Neutrophil (primary cell): ENCODE results near the gene SLC35G1.

ENCODE experiments used
- H3K27ac ChIP-seq: fragments of 200-600 bp; sonication (generic); 2 replicates; pipeline ENCODE4 v1.5.1; 2016; ENCODE audit warnings: mild to moderate bottlenecking, moderate library complexity
- H3K27me3 ChIP-seq: fragments of 200-600 bp; sonication (generic); 2 replicates; pipeline ENCODE4 v1.6.0; 2016; ENCODE audit warnings: mild to moderate bottlenecking
- H3K36me3 ChIP-seq: fragments of 200-600 bp; sonication (generic); 2 replicates; pipeline ENCODE4 v1.5.1; 2017
- H3K4me1 ChIP-seq, 2 experiments: fragments of 200-600 bp in 1 of 2; sonication (generic) in 1 of 2; 1 replicate in 1 of 2; 2 replicates in 1 of 2; pipeline versions ENCODE4 v1.5.1 to v1.6.1; 2013 to 2016; ENCODE audit warnings: low read depth in 1 of 2, low read length in 1 of 2, mild to moderate bottlenecking in 1 of 2, moderate library complexity in 1 of 2; ENCODE audit not compliant: control insufficient read depth in 1 of 2, insufficient read depth in 1 of 2
- H3K4me3 ChIP-seq, 2 experiments: fragments of 200-600 bp in 1 of 2; sonication (generic) in 1 of 2; 1 replicate in 1 of 2; 2 replicates in 1 of 2; pipeline ENCODE4 v1.5.1; 2013 to 2016; ENCODE audit warnings: low read depth in 1 of 2, low read length in 1 of 2, mild to moderate bottlenecking in 1 of 2, moderate library complexity in 1 of 2
- H3K9me3 ChIP-seq: fragments of 200-600 bp; sonication (generic); 2 replicates; pipeline ENCODE4 v1.5.1; 2016
- CTCF ChIP-seq: fragments of 200-600 bp; sonication (generic); IDR thresholded peaks from 2 replicates; pipeline ENCODE4 v1.5.1; 2016; ENCODE audit warnings: antibody characterized with exemption

Gene SLC35G1

GRCh38 chr10:93861825-93862224 is 32.0 kb upstream of the SLC35G1 start:
- no peaks in the 10 kb centered on the region for H3K9me3 ChIP-seq
- H3K27ac ChIP-seq: no peak overlapping the region
- H3K4me1 ChIP-seq: no peaks in the 10 kb centered on the region
- H3K36me3 ChIP-seq: no peaks in the 10 kb centered on the region
- TF ChIP-seq CTCF: no peak
- no peak overlapping the region for H3K4me3 ChIP-seq
- H3K27me3 ChIP-seq: no peaks in the 10 kb centered on the region

- Histone ChIP-seq H3K36me3 (no peaks in the 10 kb centered on the region), H3K27ac (no peak overlapping the region), H3K27me3 (no peaks in the 10 kb centered on the region), H3K9me3 (no peaks in the 10 kb centered on the region), H3K4me3 (no peak overlapping the region), H3K4me1 (no peaks in the 10 kb centered on the region)
- no peak for TF ChIP-seq CTCF
Observed at GRCh38 chr10:93865794-93866425, 27.9 kb upstream of the SLC35G1 start.

GRCh38 chr10:93867525-93867924 is 26.3 kb upstream of the SLC35G1 start:
- Histone ChIP-seq H3K27me3 (peaks cover 2% of the 10 kb centered on the region), H3K27ac (no peak overlapping the region), H3K36me3 (no peaks in the 10 kb centered on the region), H3K9me3 (no peaks in the 10 kb centered on the region), H3K4me3 (no peak overlapping the region), H3K4me1 (no peaks in the 10 kb centered on the region)
- no peak for TF ChIP-seq CTCF

- Histone ChIP-seq H3K27ac (no peak overlapping the region), H3K4me1 (no peaks in the 10 kb centered on the region), H3K27me3 (peaks cover 15% of the 10 kb centered on the region), H3K36me3 (no peaks in the 10 kb centered on the region), H3K9me3 (no peaks in the 10 kb centered on the region), H3K4me3 (no peak overlapping the region)
- no peak for TF ChIP-seq CTCF
Observed at GRCh38 chr10:93871671-93872204, 22.0 kb upstream of the SLC35G1 start.

DNA sequence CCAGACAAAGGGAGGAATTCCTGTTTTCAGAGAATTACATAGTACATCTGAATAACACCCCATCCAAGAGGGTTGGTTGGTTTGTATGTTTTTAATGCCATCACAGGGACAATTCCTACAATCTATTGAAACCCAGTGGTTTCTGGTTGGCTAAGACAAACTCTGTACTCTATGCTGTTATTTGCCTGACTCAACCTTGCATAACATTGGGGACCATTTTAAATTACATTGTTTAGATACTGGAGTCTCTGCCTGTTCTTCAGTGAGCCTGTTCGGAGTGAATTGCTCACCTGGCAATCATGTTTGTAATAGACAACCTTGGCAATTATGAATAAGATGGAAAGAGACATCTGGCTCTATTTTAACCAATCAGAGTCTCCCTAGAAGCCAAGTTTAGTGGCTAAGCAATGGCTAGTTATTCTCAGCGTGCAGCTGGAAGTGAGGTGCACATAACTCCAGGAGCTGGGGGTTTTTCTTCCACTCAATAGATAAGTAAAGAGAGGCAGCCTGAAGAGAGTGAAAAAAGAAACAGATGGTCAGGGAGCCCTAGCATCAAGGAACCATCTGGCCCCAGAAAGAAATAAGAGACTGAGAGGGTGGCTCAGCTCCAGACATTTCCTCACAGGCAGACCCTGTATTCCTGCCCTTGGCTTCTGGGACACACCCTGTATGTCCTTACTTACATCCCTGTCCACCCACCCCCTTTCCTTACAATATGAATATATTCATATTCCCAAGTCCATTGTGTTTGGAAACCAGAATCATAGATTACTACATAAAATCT is 21.2 kb upstream of the SLC35G1 start:
- H3K27ac ChIP-seq: no peak overlapping the region

More for the DNA sequence above, 21.2 kb upstream of the SLC35G1 start:
- no peak for TF ChIP-seq CTCF
- Histone ChIP-seq H3K36me3 (no peaks in the 10 kb centered on the region), H3K27me3 (peaks cover 15% of the 10 kb centered on the region), H3K4me3 (no peak overlapping the region), H3K4me1 (no peaks in the 10 kb centered on the region), H3K9me3 (no peaks in the 10 kb centered on the region)
